GM18526 (cell line): Measurements from ENCODE around the gene GP1BB.

Source experiments
- POLR2A ChIP-seq: IDR thresholded peaks from 3 replicates; pipeline ENCODE4 v1.6.1; 2011; ENCODE audit not compliant: insufficient read length; ENCODE audit errors: extremely low read depth

GP1BB gene

GRCh38 chr22:19749876-19750275 is 26.5 kb downstream of the GP1BB start:
- no peak for TF ChIP-seq POLR2A

DNA sequence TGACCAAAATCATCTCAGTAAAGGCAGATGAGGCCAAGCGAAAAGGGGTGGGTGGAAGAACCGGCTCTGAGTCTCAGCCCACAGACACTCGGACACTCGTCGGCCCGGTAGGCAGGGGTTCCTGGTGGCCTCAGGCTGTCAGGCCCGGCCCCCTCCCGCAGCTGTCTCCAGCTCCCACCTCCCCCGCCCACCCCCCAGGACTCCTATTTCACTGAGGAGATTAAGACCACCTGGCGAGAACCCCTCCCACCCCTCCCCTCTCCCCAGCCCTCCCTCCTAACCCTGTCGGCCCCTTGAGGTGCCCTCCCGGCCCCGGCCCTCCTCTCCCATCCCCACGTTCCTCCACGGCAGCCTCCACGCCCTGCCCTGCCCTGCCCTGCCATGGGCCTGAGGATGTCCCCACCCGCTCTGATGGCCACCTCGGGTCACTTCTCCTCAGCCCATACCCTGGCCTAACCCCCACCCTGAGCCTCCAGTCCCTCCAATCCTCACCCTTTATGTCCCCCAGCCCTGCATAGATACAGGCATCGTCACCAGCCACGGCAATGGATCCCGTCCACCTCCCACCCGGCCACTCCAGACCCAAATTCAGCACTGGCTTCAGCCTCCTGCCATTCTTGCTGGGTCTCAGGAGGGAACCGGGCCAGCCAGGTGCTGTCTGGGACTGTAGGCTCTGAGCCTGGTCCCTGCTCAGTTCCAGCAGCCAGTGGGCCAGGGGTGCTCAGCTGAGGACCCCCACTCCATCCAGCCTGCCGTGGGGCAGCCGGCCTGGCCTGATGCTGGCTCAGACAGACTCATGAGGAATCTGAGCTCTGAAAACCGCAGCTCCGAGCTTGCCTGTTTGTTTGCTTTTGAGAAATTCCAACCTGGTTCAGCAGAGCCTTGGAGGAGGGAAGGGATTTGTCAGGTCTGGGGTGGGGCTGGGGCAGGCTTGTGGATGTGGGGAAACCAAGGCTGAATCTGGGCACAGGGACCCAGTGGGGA is 27.5 kb downstream of the GP1BB start:
- TF ChIP-seq POLR2A = no peak

DNA sequence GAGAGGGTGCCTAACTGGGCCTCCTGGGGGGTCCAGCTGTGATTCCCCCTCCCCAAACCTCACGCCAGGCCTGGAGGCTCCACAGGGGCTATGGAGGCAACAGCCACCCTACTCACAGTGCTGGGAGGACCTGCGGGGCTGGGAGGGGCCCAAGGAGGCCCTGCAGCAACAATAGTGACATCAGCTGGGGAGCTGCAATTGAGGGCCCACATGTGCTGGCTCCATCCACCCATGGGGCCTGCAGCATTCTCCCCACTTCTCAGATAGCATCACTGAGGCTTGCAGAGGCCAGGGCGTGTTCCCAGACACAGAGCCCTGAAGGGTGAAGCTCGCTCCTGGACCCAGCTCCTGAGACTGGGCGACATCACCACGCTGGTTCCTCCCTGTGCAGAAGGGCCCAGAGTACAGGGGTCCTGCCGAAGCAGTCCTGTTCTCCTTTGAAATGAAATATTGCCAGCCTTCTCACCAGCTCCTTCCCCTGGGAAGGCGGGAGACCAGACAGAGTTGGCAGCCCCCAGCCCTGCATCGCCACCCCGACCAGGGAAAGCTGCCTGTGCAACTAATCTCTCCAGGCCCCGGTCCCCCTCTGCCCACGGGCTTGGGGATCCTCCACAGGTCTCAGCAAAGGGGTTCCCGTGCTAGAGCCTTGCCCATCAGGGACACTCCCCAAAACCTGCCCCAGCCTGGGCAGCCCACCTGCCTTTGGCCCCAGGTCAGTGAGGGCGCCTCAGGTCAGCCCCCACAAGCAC is 28.3 kb downstream of the GP1BB start:
- TF ChIP-seq POLR2A = no peak

DNA sequence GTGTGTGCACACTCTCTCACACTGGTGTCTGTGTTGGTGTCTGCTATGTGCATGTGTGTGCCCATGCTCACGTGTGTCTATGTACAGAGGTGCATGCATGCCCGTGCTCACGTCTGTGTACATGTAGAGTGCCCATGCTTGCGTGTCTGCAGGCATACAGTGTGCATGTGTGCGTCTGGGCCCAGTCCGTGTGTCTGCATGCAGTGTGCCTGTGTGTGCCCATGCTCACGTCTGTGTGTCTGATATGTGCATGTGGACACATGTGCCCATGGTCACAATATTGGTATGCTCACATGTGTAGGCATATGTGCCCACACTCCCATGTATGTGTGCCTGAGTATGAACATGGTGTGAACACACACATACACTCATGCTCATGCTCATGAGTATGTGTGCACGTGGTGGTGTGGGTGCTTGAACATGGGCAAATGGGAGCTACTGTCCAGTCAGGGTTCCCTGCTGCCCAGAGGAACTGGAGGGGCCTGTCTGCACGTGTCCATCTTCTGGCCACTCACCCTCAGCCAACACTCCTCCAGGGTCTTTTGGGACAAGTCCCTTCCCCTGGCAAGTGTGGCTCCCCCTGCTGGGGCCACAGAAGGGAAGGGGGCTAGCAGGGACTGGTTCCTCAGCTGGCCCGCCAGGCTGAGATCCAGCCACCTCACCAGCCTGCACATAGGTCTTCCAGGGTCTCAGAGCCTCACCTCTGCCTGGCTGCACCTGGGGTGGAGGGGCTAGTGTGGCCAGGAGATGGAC is 29.9 kb downstream of the GP1BB start:
- TF ChIP-seq POLR2A = no peak

GRCh38 chr22:19753996-19754700 is 30.8 kb downstream of the GP1BB start:
- no peak for TF ChIP-seq POLR2A

DNA sequence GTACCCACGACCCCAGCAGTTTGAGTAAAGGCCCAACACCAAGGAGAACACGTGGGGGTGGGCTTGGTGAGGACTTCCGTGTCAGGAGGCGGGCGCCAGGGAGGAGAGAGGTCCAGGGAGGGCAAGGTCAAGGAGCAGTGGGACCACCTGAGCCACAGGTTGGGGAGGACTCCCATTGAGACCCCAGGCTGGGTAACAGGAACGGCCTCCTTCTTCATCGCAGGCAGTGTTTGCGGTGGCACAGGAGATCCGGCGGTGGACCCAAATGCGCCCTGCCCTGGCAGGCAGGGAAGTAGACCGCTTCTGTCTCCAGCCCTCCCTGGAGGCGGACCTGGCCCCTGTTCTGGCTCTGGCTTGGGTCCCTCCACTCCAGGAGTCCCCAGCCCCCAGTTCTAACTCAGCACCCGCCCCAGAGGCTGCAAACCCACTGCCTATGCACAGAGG is 31.4 kb downstream of the GP1BB start:
- TF ChIP-seq POLR2A = no peak

DNA sequence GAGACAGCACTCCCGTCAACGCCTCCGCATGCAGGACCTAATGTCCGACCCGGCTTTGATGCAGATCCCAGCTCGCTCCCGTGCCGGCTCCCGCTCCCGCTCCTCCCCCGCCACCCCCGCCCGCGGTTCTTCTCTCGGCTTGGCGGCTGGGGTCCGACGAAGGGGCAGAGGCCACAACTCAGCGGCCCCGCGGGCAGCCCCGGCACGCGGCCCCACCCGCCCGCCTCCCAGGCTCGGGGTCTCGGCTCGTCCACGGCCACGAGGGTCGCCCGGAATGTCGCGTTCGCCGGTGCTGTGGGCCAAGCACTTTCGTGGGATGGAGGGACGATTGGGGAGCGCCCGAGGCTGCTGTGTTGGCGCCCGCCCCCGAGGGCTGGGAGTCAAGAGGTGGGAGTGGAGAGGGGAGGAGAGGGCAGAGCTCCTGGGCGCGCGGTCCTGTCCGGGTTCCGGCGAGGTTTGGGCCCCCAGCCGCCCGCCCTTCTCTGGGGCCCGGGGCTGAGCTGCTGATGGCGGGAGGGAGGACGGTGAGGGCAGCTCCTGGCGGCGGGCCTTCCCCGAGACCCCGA is 31.9 kb downstream of the GP1BB start:
- TF ChIP-seq POLR2A = no peak

DNA sequence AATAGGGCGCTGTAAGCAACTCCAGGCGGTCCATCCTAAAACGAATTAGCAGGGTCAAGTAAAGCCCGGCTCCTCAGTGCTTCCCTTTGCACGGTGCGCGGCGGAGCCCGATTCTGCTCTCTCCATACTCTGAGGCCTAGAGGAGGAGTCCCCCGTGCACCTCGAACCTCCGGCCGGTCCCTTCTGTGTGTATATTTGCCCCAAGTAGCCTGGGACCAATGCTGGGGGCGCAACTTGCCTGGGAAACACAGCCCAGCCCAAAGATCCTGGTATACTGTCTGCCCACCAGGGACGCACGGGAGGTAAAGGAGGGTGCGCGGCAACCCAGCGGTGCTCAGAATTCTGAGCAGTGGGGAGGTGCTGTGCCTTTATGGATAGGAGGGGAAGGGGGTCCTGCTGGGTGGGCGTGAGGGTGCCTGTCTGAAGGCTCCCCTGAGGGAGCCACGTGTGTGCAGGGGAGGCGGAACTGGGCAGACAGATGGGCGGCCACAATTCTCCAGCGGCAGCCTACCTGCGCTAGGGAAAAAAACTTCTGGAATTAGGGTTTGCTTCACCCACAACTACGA is 32.5 kb downstream of the GP1BB start:
- TF ChIP-seq POLR2A = no peak

DNA sequence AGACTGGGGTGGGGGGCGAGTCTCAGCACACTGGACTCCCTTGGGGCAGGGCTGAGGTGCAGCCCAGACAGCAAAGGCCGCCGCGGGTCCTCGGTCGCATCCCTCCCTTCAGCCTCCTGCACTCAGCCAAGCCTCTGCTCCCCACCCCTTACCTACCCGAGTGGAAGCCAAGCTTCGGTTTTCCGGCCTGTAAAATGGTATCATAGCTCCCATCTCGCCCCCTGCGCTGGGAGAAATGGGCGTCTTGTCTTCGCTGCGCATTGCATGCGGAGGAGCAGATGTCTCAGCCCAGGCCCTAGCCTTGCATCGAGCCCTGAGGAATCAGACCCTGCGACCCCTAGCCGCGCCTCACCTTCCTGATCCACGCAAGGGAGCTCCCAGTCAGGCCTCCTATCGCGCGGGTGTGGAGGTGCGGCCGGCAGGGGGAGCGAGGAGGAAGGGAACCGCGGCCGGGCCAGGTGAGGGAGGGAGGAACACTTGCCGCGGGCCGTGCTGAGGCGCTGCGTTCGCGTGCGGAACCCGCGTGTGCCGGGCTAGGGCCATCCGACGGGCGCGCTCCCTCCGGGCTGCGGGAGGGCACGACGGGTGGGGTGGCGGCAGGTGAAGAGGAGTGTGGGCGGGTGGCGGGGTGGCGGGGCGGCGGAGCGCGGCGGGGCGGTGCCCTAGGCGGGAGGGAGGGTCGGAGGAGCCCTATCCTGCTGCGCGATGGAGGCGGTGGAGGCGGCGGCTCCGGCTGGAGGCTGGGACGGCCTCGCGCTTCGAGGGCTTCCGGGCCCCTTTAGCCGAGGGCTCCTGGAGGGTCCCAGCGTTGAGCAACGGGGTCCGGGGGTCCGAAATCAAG is 33.2 kb downstream of the GP1BB start:
- TF ChIP-seq POLR2A = no peak

- TF ChIP-seq POLR2A = no peak
These were observed 34.0 kb downstream of the GP1BB start for GRCh38 chr22:19757140-19757984.

DNA sequence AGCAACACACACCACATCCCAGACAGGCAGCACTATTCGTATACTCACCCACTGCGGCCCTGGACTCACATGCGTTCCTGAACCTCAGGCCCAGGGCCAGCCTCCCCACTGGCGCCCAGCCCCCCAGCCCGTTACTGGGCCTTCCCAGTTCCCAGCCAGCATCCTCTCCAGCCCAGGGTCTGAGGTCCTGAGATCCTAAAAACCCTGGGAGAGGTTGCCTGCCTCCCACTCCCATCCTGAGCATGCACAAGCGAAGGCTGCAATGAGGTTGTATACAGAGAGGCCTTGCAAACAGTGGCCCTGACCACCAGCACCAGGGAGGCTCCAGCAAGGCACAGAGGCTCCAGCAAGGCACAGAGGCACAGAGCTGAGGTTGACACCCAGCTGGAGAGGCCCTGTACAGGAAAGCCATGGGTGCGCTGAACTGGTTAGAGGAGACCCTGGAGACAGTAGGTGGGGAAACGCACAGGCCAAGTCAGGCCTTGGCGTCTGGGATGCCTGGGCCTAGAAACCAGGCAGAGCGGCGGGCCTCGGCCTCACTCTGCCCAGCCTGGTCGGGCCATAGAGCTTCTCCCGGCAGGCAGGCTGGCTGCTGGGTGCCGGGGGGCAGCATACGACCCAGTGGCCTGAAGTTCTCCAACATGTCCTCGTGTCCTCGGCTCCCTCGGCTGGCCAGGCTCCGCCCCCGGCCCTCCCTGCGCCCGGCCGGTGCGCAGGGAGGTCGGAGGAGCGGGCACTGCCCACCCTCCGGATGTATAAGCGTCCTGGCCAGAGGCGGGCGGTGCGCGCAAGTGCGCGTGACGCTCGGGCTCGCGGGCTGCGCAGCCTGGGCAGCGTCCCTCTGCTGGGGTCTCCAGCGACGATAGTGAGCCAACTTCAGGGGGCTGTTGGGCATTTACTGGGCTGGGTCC is 34.9 kb downstream of the GP1BB start:
- TF ChIP-seq POLR2A = no peak
